ENCODE results near the gene FOXF1.

DNA sequence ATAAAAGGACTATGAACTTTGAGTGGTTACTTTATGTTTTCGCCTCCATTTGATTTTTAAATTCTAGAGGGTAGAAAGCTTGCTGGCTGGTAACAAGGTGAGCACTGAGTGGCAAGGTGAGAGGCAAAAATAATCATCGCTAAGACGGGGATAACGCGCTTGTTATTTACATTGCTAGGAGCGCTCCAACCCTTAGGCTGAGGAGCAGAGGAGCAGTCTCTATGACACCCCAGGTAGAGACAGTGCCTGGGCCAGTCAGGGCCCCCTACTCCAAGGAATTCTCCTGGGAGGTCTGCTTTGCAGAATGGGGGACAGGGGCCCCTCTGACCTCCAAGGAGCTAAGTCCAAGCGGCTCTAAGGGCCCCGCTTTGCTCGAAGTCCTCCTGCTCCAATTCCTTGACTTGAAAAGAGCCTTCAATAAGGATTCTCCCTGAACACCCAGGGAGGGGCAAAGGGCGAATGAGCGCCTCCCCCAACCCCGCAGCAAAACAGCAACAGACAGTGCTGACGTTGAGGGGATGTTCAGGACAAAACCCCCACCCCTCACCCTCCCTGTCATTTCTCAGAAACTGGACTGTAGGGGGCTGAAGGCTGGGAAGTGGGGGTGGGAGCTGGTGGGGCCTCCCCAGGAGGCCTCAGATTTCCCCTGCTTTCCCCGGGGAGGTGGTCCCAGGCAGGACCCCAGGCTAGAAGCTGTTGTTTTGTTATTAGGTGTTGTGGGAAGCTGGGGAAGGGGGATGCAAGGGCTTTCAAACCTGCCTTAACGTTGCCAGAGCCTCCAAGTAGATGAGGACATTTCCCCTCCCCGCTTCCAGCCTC lies 10.2 kb upstream of the FOXF1 start:
- TF ChIP-seq POLR2AphosphoS5 (IDR thresholded peaks at IDR 0.05; ENCODE audit: low read depth, low read length) (no peak), TCF7L2 (IDR thresholded peaks at IDR 0.05; ENCODE audit: low read depth, low read length) (no peak), SIN3A (IDR thresholded peaks at IDR 0.05; ENCODE audit: borderline replicate concordance, insufficient read depth, low read depth, low read length) (no peak)
- TF ChIP-seq, protein P1, sequence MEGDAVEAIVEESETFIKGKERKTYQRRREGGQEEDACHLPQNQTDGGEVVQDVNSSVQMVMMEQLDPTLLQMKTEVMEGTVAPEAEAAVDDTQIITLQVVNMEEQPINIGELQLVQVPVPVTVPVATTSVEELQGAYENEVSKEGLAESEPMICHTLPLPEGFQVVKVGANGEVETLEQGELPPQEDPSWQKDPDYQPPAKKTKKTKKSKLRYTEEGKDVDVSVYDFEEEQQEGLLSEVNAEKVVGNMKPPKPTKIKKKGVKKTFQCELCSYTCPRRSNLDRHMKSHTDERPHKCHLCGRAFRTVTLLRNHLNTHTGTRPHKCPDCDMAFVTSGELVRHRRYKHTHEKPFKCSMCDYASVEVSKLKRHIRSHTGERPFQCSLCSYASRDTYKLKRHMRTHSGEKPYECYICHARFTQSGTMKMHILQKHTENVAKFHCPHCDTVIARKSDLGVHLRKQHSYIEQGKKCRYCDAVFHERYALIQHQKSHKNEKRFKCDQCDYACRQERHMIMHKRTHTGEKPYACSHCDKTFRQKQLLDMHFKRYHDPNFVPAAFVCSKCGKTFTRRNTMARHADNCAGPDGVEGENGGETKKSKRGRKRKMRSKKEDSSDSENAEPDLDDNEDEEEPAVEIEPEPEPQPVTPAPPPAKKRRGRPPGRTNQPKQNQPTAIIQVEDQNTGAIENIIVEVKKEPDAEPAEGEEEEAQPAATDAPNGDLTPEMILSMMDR (IDR thresholded peaks at IDR 0.05), result no peak
- TF ChIP-seq, protein P2, sequence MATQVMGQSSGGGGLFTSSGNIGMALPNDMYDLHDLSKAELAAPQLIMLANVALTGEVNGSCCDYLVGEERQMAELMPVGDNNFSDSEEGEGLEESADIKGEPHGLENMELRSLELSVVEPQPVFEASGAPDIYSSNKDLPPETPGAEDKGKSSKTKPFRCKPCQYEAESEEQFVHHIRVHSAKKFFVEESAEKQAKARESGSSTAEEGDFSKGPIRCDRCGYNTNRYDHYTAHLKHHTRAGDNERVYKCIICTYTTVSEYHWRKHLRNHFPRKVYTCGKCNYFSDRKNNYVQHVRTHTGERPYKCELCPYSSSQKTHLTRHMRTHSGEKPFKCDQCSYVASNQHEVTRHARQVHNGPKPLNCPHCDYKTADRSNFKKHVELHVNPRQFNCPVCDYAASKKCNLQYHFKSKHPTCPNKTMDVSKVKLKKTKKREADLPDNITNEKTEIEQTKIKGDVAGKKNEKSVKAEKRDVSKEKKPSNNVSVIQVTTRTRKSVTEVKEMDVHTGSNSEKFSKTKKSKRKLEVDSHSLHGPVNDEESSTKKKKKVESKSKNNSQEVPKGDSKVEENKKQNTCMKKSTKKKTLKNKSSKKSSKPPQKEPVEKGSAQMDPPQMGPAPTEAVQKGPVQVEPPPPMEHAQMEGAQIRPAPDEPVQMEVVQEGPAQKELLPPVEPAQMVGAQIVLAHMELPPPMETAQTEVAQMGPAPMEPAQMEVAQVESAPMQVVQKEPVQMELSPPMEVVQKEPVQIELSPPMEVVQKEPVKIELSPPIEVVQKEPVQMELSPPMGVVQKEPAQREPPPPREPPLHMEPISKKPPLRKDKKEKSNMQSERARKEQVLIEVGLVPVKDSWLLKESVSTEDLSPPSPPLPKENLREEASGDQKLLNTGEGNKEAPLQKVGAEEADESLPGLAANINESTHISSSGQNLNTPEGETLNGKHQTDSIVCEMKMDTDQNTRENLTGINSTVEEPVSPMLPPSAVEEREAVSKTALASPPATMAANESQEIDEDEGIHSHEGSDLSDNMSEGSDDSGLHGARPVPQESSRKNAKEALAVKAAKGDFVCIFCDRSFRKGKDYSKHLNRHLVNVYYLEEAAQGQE (IDR thresholded peaks at IDR 0.05; ENCODE audit: insufficient read depth in 1 of 2, low read depth in 2 of 2, low read length in 1 of 2), result no peak

Data from Panc1 (cell line).